HS-5 (cell line): ENCODE results near the gene VRK2.
"Not testable (repeated sequence)": the region's sequence is repeated elsewhere in the genome, so short reads cannot be mapped to it uniquely, and the experiment has no call there.

Source experiments
- DNase-seq: peaks from one replicate; pipeline ENCODE4 v3.0.0-alpha.2; 2012; ENCODE audit warnings: low read depth

VRK2 gene

DNA sequence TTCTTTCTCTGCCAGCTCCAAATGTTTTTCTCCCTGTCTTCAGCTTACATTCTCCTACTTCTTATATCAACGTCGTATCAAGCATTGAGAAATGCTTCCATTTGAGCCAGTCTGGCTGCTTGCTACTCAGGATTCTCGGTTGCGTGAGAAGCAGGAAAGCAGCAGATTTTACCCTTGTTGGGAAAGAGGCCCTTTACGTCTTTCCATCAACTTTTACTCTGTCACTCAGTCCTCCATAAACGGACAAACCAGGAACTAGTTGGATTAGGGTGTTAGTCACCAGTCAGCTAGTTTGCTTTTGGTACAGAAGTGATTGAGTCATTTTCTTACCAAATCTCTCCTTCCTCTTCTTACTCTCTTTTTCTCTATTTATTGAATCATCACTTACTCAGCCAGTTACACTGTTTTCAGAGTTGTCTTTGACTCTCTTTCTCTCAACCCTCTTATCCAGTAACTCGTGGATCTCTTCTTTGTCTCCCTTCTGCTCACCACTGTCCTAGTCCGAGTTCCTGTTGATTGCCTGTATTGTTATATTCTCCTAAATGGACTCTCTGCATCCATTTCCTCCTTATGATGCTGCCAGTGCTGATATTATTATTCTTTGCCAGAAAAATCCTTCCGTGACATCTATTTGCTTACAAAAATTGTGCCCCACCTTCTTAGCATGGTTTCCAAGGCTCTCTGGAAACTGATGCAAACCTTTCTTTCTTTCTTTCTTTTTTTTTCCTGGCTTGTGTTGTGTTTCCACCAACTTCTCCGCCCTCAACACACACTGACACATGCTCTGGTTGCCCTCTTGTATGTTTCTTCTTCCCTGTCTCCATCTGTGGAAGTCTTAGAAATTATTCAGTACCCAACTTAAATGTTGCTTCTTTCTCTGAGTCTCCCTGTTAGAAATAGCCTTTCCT lies 61.5 kb downstream of the VRK2 start:
- DNase-seq = peak; percentile 86

DNA sequence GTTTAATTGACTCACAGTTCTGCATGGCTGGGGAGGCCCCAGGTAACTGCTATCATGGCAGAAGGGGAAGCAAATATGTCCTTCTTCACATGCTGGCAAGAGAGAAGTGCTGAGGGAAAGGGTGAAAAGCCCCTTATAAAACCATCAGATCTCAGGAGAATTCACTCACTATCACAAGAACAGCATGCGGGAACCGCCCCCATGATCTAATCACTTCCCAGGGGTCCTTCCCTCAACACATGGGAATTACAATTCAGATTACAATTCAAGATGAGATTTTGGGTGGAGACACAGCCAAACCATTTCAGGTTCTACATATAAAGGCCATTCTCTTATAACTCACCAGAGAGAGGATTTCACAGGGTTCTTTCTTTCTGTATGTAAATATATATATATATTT lies 62.9 kb downstream of the VRK2 start:
- DNase-seq = no peak

DNA sequence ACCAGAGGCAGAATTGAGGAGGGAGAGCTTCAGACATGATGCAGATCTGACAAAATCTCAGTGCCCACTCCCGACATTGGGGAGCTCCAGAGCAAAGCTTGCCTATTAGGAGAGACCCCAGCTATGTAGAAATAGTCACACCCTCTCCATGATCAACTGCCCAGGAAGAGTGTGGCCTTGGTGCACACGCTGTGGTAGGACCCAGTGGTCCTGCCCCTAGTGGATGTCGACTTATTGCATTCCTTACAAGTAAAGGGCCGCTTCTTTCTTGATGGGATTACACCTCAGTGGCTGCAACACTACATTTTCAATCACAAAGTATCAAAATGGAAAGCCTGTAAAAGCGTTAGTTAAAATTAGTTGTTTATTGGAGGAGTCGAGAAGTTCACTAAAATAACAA lies 64.2 kb downstream of the VRK2 start:
- DNase-seq = no peak

DNA sequence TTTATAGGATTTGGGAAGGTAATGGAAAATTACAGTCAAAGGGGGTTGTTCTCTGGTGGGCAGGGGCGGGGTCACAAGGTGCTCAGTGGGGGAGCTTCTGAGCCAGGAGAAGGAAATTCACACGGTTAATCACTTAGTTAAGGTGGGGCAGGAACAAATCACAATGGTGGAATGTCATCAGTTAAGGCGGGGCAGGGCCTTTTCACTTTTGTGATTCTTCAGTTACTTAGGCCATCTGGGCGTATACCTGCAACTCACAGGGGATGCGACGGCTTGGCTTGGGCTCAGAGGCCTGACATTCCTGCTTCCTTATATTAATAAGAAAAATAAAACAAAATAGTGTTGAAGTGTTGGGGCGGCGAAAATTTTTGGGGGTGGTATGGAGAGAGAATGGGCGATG lies 67.0 kb downstream of the VRK2 start:
- not testable (repeated sequence) for DNase-seq

DNA sequence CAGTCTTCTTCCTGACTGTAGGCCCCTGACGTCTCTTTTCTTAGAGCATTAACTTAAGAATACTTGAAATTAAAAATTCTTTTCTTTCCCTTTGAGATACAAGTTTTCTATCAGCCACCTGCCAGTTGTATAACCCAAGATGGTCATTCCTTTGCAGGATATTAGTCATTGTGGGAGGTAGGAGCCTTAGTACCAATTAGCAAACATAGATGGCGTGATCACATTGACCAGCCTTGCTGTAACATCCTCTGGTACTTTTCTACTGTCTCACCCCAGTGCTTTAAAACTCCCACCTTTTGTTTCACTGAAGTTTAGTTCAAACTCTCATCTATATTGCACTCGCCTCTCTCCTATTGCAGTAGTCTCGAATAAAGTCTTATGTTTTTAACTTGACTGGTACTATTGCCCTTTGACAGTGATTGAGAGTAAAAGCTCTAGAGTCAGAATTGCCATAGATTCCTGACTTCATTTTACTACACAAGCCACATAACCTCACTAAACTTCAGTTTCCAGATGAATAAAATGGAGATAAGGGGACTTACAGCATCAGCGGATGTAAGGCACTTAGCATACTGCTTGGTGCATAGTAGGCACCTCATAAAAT lies 74.1 kb downstream of the VRK2 start:
- DNase-seq = no peak

DNA sequence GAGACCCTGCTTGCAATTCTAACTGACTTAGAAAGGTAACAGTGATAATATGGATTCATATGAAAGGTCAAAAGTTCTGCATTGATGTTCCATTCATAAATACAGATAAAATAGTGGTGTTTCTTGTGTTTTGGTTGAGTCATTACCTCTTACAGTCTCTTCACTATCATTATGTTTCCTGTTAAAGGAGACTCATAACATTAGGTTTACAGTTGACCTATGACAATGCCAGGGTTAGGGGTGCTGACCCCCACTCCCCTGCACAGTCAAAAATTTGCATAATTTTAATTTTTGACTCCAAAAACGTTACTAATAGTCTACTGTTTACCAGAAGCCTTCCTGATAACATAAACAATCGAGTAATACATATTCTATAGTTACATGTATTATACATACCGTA lies 75.4 kb downstream of the VRK2 start:
- DNase-seq = no peak

DNA sequence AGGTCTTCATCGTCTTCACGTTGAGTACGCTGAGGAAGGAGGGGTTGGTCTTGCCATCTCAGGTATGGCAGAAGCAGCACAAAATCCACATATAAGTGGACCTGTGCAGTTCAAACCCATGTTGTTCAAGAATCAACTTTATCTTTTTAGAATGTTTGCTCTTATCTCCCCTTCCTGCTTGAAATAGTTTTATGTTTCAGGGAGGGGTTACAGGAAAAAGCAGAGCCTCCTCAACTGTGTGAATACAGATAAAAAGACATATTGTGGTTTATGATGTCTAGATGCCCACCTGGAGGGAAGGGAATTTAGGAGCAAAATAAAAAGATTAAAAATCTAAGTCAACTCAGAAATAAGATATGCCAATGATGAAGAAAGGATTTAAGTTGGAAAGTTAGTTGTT lies 75.9 kb downstream of the VRK2 start:
- DNase-seq = no peak

DNA sequence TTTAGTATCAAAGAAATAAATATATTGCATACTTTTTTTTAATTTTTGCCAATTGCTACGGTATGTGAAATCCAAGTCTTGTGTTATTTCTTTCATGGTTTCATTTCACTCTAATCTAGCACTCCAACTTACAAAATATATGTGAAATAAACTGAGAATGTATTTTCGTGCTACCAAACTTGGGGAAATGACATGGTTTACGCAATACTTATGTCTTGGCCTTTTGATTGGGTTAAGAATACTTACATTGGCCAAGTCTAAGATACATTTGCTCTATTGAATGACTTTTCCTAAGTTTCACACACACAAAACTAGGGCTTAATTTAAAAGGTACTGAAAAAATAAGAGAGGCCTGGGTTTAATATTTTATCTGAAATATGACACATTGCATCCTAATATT lies 80.5 kb downstream of the VRK2 start:
- no peak for DNase-seq

DNA sequence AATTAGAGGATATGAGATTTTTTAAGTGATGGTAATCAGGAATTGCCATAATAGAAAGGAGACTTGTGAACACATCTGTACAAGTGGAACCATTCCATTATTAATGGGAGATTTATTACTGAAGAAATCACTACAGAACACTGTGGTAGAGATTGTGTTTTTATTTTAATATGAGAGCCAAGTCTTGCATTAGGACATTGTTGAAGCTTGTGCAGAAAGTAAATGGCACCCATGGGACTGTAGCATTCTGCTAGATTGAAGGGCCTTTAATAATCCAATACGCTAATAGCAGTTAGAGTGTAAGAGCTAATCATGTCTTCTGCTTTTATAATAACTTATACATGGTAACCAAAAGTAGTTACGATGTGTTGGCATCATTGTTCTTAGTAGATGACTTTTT lies 83.6 kb downstream of the VRK2 start:
- no peak for DNase-seq

DNA sequence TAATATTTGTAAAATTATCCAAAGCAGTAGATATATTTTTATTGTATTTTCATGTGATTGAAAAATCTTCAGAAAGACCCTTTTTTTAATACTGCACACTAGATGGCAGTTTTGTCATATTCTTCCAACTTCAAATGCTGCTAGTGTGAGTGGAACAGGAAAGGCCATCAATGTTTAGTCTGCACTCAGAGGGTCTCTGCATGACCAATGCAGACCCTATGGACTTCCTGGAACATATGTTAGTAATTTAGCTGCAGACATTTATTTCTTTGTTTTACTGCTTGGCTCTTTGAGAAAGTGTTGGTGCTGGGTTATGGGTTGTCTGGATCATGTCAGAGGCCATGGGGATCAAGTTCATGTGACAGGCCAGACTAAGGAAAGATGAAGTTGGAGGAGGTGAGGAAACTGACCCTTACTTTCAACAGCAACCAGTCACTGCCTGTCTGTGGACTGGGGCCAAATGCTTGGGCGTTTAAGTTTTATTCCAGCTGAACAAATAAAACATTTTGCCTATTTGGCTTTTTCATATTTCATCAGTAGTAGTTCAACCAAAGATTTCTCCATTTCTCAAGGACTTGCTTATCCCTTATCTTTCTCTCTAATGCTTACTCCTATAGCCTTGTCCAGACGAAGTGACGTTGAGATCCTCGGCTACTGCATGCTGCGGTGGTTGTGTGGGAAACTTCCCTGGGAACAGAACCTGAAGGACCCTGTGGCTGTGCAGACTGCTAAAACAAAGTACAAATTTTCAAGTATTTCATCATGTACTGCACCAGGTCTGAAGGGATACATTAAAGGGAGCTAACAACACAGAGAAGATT lies 84.8 kb downstream of the VRK2 start:
- no peak for DNase-seq

DNA sequence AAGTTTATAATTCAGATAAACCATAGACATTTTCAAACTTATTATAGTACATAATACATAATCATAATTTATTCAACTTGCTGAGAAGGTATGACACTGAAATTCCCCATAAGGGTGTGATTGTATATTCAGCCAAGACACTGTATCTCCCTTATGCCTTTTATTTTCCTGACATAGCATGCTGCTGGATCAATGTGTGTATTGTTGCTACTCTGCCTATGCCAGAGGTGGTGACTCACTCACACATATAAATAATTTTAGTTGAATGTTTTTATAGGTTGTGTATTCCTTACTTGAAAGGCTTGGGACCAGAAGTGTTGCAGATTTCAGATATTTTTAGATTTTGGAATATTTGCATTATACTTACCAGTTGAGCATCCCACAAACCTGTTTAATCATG lies 86.8 kb downstream of the VRK2 start:
- no peak for DNase-seq

DNA sequence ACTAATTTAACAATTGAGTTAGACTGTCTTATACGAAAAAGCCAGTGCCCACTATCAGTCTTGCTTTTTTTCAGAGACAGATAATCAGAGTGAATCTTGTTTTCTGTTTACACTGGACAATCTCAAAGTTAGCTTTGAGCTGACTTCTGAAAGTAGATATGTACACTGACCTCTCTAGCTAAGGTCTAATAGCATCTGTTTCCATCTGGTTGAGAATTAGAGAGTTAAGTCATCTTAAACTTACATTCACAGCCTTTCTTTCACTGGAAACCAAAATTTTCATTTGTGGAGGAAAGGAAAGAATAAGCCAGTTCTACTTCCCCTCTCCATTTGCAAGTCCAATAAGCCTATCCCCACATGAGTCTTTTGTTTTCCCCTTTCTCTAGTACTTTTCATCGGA lies 89.3 kb downstream of the VRK2 start:
- DNase-seq = no peak

DNA sequence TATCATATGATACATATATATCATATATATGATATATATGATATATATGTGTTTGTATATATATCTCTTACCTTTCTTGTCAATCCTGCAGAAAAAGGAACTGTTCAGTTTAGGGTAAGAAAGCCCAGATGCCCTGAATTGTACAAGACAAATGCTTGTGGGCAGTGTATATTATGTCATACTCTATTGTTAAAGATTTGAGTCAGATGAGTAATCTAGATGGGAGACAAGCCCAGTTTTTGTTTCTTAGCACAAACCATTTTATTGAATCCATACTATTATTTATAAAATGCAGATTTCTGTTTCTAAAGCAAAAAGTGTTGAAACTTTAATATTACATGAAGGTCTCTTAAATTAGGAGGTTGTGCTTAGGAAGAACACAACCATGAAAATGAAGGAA lies 90.6 kb downstream of the VRK2 start:
- DNase-seq = peak; percentile 42

DNA sequence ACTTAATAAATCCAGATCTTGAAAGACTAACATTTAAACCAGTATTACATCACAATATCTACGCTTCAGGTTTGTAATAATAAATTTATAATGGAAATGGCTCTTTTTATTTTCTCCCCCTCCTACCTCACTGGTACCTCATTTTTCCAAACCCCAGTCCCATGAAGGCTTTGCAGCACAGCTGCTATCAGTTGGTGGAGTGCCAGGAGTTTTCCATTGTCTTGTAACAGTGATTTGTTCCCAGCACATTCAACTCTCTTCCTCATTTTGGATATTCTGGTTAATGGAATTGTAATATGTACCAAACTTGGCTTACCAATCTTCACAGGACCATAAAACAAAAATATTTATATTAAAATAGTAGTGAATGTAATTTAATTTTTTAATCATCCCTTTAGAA lies 91.2 kb downstream of the VRK2 start:
- DNase-seq = no peak

DNA sequence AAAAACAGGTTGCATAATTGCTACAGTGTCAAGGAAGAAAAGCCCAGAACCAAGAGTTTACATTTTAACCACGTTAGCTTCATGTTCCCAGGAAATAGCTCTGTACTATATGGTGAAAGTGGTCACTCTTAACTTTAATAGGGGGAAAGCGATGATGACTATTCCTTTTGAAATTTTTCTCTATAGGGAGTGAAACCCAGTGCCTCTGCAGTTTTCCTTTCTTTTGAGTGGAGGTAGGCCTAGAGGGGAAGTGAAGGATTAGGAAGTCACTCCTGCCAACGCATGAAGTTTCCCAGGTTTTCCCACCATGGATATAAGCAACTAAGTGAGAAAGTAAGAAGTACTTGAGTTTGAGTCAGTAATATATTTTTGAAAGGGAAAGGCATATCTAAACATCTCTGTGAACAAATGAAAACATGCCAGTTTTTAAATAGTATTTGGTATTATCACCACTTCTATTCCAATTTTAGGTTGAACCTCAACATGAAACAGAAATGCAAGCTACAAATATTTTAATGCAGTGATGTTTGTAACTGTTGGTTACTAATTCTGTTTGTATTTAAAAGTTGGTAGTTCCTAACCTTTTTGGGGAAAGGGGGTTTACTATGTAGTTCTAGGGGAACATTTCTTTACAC lies 91.9 kb downstream of the VRK2 start:
- no peak for DNase-seq

DNA sequence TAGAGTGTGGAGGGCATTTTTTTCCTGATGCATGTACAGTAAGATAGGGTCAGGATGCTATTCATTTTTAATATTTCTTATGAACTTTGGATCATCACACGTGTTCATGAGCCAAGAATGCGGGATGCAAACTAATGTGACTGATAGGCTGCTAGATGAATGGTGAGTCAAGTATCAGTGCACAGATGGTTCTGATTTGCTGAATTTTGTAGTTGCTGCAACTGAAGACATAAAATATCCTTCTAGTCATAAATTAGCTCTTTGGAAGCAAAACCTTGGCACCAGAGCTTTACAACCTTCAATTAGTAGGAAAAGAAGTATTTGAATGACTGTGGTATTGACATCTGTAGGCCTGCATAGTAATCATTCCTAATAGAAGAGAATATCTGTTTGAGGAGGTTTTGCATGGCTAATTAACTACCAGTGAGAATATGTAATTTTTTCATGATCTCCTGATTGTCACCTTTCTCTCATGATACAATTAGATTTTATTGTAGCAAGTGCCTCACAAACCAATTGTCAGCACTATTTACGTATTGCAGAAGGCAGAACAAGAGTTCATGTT lies 94.0 kb downstream of the VRK2 start:
- peak; percentile 77 for DNase-seq

DNA sequence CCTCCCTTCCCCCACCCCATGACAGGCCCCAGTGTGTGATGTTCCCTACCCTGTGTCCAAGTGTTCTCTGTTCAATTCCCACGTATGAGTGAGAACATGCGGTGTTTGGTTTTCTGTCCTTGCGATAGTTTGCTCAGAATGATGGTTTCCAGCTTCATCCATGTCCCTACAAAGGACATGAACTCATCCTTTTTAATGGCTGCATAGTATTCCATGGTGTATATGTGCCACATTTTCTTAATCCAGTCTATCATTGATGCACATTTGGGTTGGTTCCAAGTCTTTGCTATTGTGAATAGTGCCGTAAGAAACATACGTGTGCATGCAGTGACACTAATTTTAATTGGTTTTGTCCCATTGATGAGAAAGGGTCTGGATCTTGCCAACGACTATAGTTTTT lies 99.2 kb downstream of the VRK2 start:
- not testable (repeated sequence) for DNase-seq

DNA sequence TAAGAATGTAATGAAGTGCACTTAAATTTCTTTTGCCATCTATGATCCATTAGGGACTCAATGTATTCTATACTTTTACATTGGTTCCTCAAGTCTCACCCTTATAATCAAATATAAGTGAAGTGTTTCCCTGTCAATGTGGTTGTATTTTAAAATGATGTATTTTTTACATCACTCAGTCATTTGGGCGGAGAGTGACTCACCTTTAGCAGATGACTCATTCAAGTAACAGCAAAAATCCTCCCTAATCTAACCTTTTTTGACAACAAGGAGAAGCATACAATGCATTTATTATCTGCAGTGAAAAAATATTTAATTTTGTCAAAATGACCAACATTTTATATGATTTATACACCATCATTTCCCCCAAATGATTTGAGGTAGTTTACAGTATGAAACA lies 100.1 kb downstream of the VRK2 start:
- DNase-seq = peak; percentile 39

DNA sequence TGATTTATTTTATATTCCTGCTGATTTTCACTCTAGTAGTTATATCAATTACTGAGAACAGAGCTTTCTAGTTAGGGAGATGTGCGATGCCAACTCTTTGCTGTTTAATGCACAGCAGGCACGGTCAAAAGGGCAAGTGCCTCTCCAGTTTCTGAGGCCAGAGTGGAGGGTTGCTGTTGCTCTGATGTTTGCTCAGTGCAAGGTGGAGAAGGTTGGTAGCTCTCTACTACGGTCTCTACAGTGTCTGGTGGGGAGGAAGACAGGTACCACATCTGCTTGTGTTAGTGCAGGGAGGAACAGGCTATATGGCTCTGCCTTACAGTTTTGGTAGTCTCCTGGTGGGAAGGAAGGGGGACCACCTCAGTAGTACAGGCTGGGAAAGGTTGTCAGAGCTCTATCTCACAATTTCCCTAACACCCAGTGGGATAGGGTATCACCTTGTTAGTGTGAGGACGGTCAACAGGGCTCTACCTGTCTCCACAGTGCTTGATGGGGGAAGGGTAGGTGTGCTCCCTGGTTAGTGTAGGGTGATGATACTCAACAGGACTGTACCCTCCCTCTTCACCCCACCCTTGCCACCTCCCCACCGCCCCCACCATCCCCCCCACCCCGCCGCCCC lies 108.7 kb downstream of the VRK2 start:
- DNase-seq = no peak

DNA sequence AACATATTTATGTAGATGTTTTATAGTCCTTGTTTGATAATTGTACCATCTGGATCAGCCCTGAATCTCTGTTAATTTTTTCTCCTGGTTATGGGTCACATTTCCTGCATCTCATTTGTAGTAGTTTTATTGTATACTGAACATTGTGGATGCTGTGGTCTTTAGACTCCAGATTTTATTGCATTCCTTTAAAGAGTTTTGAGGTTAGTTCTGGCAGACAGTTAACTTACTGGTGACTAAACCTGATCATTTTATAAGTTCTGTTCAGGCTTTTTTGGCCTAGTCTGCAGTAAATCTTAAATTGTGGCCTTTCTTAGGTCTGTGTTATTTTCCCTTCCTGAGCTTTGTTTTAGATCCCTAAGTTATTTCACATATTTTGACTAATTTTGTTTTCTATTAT lies 110.2 kb downstream of the VRK2 start:
- no peak for DNase-seq

DNA sequence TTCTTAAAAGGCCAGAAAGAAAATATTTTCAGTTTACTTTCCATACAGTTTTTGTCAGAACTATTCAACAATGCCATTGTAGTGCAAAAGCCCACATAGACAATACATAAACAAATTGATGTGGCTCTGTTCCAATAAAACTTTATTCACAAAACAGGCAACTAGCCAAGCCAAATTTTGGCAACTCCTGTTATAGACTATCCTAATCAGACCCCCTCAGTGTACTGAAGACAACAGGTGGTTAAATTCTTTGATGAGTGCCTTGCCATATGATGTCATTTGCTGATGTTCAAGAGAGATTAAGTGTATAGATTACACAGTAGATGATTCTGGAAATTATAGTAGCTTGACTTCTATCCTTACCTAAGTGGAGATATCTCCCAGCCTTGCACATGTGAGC lies 111.1 kb downstream of the VRK2 start:
- DNase-seq = no peak

DNA sequence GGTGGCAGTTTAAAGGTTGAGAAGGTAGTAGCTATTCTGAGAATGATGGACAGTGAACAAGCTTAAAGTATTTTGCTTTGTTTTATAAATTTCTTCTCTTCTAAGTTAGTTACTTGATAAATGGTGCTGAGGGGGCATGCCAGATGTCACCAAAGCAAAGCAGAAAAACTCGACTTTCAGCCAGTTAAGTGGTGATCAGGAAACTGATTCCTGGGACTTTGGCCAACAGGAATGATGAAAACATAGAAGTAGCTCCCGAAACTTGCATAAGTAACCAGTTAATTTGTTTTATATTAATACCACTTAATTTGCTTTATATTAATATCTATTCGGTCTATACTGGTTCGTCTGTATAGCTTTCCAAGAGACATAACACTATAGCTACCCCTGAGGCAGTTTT lies 111.9 kb downstream of the VRK2 start:
- no peak for DNase-seq
